PC-3 (cell line): ENCODE measurements around the gene APOF. TPM values are rescaled to one million over a fixed set of nuclear protein-coding genes. Genes with fewer than 3 reads are reported as not detected.
A peak's percentile ranks its signal among the peaks of the same experiment; 100 is the strongest.

ENCODE experiments used
- ATAC-seq: fragments of 200-7000 bp; cut with Tn5 transposase; 2 replicates; pipeline ENCODE4 v1.9.1; 2020; ENCODE audit warnings: mild to moderate bottlenecking, moderate library complexity
- BruUV-seq: library from RNA; stranded (reverse); fragments of 400-500 nt; replicated peaks from 2 replicates; lab custom pipeline; 2021; lab: Mats Ljungman, UMichigan
- CTCF ChIA-PET: fragments of 300-600 bp; sonication (Branson Sonifier 250); formaldehyde crosslinking; loops from one replicate; lab custom pipeline; 2022; ENCODE audit warnings: antibody characterized with exemption; lab: Charles Lee
- POLR2A ChIA-PET: fragments of 300-600 bp; sonication (Branson Sonifier 250); formaldehyde crosslinking; loops from one replicate; lab custom pipeline; 2022; ENCODE audit warnings: antibody characterized with exemption; ENCODE audit not compliant: unreplicated experiment; lab: Charles Lee
- DNase-seq: peaks from one replicate; pipeline ENCODE4 v3.0.0-alpha.2; 2015
- H2AFZ ChIP-seq: fragments of 300-600 bp; sonication (generic); 2 replicates; pipeline ENCODE4 v1.6.0; 2016; ENCODE audit warnings: antibody characterized with exemption, low read length
- H3F3A ChIP-seq: fragments of 300-600 bp; sonication (generic); one replicate; pipeline ENCODE4 v1.6.0; 2017; ENCODE audit warnings: antibody characterized with exemption, low read length, control low read depth, mild to moderate bottlenecking; ENCODE audit not compliant: unreplicated experiment
- H3K27ac ChIP-seq: fragments of 300-600 bp; sonication (generic); 2 replicates; pipeline ENCODE4 v1.5.1; 2016; ENCODE audit warnings: mild to moderate bottlenecking, low read length
- H3K27me3 ChIP-seq: fragments of 300-600 bp; sonication (generic); 2 replicates; pipeline ENCODE4 v1.6.1; 2016; ENCODE audit warnings: low read length, mixed read lengths
- H3K36me3 ChIP-seq: fragments of 300-600 bp; sonication (generic); 2 replicates; pipeline ENCODE4 v1.6.1; 2016; ENCODE audit warnings: low read depth, mixed run types, low read length, mixed read lengths
- H3K4me1 ChIP-seq: fragments of 300-600 bp; sonication (generic); 2 replicates; pipeline ENCODE4 v1.5.1; 2016; ENCODE audit warnings: low read length; ENCODE audit not compliant: insufficient read depth
- H3K4me2 ChIP-seq: fragments of 300-600 bp; sonication (generic); 2 replicates; pipeline ENCODE4 v1.6.0; 2016; ENCODE audit warnings: low read length
- H3K4me3 ChIP-seq: fragments of 300-600 bp; sonication (generic); 2 replicates; pipeline ENCODE4 v1.5.1; 2016; ENCODE audit warnings: mild to moderate bottlenecking, low read length, mixed read lengths
- H3K79me2 ChIP-seq: fragments of 300-600 bp; sonication (generic); 2 replicates; pipeline ENCODE4 v1.6.1; 2017; ENCODE audit warnings: low read length, mixed read lengths
- H3K9ac ChIP-seq: fragments of 300-600 bp; sonication (generic); 2 replicates; pipeline ENCODE4 v1.6.0; 2016; ENCODE audit warnings: mild to moderate bottlenecking, low read length
- H3K9me2 ChIP-seq: fragments of 300-600 bp; sonication (generic); replicated peaks from 2 replicates; pipeline ENCODE4 v1.6.1; 2016; ENCODE audit warnings: mixed run types, low read length, mixed read lengths
- H3K9me3 ChIP-seq: fragments of 300-600 bp; sonication (generic); 2 replicates; pipeline ENCODE4 v1.6.1; 2016; ENCODE audit warnings: low read length, mixed read lengths
- H4K20me1 ChIP-seq: fragments of 300-600 bp; sonication (generic); 2 replicates; pipeline ENCODE4 v1.6.1; 2016; ENCODE audit warnings: low read length, mixed read lengths
- EZH2 ChIP-seq: fragments of 300-600 bp; sonication (generic); IDR thresholded peaks from one replicate; pipeline ENCODE4 v1.6.1; 2017; ENCODE audit warnings: antibody characterized with exemption, mild to moderate bottlenecking, low read length; ENCODE audit not compliant: unreplicated experiment
- EZH2phosphoT487 ChIP-seq: fragments of 300-600 bp; sonication (generic); IDR thresholded peaks from 2 replicates; pipeline ENCODE4 v1.6.1; 2018; ENCODE audit warnings: mild to moderate bottlenecking, antibody characterized with exemption, low read length, borderline replicate concordance
- intact Hi-C: fragments of 100-400 bp; cut with micrococcal nuclease; formaldehyde crosslinking; loops from 2 replicates; pipeline ENCODE4 v1.9.0; 2023
- total RNA-seq: library from RNA; depleted of rRNA; stranded (reverse); fragments of >200 nt; gene quantifications from 2 replicates; pipeline ENCODE4 v1.2.3, GENCODE V29; 2014
- TF ChIP-seq, protein P1 (sequence below): fragments of 300-600 bp; sonication (generic); conservative IDR thresholded peaks from 2 replicates; pipeline ENCODE4 v1.5.1; 2017; ENCODE audit warnings: antibody characterized with exemption, low read depth, mild to moderate bottlenecking, low read length

Gene APOF
- total RNA-seq, 1 experiment from 2014 or later, result not detected

DNA sequence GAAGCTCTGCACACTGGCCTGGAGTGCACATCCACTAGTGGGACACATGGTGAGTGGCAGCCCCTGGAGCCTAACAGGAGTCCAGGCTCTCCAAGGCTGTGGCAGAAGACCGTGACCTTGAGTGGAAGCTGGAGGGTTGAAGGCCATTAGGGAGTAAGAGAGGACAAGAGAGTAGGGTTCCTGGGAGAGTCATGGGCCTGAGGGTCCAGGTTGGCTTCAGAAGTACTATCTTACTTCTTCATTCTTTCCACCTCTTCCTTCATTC is 23.6 kb downstream of the APOF start:
- H3K27ac ChIP-seq, result peak overlapping the region; percentile 81
- no TSS peak for BruUV-seq
- no peaks in the 10 kb centered on the region for H3K9me3 ChIP-seq
- H3K27me3 ChIP-seq, result no peaks in the 10 kb centered on the region
- DNase-seq (no peak), ATAC-seq (no peak)
- no peaks in the 10 kb centered on the region for H3F3A ChIP-seq
- H3K4me1 ChIP-seq, result peaks cover 28% of the 10 kb centered on the region
- ChIA-PET POLR2A (interaction anchor here (0.9 kb wide), 1 partner anchor 21 kb away, joined by 3 read pairs; the partner anchor contains the start of gene STAT2), CTCF (no interaction called here)
- no peaks in the 10 kb centered on the region for H4K20me1 ChIP-seq
- TF ChIP-seq EZH2 (no peak), EZH2phosphoT487 (no peak)
- TF ChIP-seq, protein P1, sequence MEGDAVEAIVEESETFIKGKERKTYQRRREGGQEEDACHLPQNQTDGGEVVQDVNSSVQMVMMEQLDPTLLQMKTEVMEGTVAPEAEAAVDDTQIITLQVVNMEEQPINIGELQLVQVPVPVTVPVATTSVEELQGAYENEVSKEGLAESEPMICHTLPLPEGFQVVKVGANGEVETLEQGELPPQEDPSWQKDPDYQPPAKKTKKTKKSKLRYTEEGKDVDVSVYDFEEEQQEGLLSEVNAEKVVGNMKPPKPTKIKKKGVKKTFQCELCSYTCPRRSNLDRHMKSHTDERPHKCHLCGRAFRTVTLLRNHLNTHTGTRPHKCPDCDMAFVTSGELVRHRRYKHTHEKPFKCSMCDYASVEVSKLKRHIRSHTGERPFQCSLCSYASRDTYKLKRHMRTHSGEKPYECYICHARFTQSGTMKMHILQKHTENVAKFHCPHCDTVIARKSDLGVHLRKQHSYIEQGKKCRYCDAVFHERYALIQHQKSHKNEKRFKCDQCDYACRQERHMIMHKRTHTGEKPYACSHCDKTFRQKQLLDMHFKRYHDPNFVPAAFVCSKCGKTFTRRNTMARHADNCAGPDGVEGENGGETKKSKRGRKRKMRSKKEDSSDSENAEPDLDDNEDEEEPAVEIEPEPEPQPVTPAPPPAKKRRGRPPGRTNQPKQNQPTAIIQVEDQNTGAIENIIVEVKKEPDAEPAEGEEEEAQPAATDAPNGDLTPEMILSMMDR, result no peak
- peak overlapping the region; percentile 17 for H3K9ac ChIP-seq
- peak overlapping the region; percentile 32 for H2AFZ ChIP-seq
- peak overlapping the region; percentile 17; the same call in 1 of the 2 replicates for H3K4me3 ChIP-seq
- H3K79me2 ChIP-seq, result no peaks in the 10 kb centered on the region
- peak overlapping the region; percentile 62 for H3K4me2 ChIP-seq
- H3K9me2 ChIP-seq, result no peaks in the 10 kb centered on the region
- peaks cover 6% of the 10 kb centered on the region; the same call in 1 of the 2 replicates for H3K36me3 ChIP-seq
- intact Hi-C loops, result no loop called here

DNA sequence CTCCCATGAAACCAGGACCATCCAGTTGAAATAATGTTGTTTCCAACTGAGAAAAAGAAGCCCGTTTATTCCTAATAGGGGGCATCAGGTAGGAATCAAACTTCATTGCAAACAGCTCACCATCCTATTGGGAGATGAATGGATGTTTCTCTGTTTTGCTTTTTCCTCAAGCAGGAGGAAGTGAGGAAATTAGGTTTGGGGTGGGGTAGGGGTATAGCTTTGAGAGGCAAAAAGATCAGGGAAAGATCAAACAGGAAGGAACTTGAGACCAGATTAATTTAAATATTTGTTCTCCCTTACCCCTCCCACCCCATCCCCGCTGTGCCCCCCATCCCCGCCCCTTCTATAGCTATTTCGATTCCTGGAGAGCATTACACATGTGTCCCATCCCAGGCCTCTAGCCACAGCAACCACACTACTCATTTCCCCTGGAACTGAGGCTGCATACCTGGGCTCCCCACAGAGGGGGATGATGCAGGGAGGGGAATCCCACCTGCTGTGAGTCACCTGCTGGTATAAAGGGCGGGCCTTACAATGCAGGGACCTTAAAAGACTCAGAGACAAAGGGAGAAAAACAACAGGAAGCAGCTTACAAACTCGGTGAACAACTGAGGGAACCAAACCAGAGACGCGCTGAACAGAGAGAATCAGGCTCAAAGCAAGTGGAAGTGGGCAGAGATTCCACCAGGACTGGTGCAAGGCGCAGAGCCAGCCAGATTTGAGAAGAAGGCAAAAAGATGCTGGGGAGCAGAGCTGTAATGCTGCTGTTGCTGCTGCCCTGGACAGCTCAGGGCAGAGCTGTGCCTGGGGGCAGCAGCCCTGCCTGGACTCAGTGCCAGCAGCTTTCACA is 24.1 kb downstream of the APOF start, which contains the start of gene IL23A:
Gene IL23A, plus strand, starts transcription at position 577 of the 850 bp plus-strand sequence. Its CDS starts 161 bp downstream, at position 738.
- peak; percentile 88 for DNase-seq
- intact Hi-C loops, result no loop called here
- peak; percentile 27 for ATAC-seq
- peak within 1 kb of the TSS; percentile 17 for H3K9ac ChIP-seq
- H3K9me3 ChIP-seq, result no peaks in the 10 kb centered on the region
- CTCF ChIA-PET, result interaction anchor here (0.5 kb wide), 1 partner anchor 118 kb away, joined by 3 read pairs; no protein-coding TSS in a partner anchor
- no peak for TF ChIP-seq EZH2
- no peak for TF ChIP-seq EZH2phosphoT487
- TF ChIP-seq, protein P1, result no peak
- no peaks in the 10 kb centered on the region for H4K20me1 ChIP-seq
- no peaks in the 10 kb centered on the region for H3K79me2 ChIP-seq
- no TSS peak for BruUV-seq
- no peaks in the 10 kb centered on the region for H3K9me2 ChIP-seq
- H3K4me3 ChIP-seq, result peak within 1 kb of the TSS; percentile 17; the same call in 1 of the 2 replicates
- H3K27me3 ChIP-seq, result no peaks in the 10 kb centered on the region
- H3K4me1 ChIP-seq, result peaks cover 30% of the 10 kb centered on the region
- POLR2A ChIA-PET, result interaction anchor here (0.9 kb wide), 1 partner anchor 22 kb away, joined by 3 read pairs; the partner anchor contains the start of gene STAT2
- H3F3A ChIP-seq, result no peaks in the 10 kb centered on the region
- H3K36me3 ChIP-seq, result peaks cover 6% of the 10 kb centered on the region; the same call in 1 of the 2 replicates
- H3K27ac ChIP-seq, result peak within 1 kb of the TSS; percentile 81
- H2AFZ ChIP-seq, result peak within 1 kb of the TSS; percentile 32
- peak within 1 kb of the TSS; percentile 62 for H3K4me2 ChIP-seq

DNA sequence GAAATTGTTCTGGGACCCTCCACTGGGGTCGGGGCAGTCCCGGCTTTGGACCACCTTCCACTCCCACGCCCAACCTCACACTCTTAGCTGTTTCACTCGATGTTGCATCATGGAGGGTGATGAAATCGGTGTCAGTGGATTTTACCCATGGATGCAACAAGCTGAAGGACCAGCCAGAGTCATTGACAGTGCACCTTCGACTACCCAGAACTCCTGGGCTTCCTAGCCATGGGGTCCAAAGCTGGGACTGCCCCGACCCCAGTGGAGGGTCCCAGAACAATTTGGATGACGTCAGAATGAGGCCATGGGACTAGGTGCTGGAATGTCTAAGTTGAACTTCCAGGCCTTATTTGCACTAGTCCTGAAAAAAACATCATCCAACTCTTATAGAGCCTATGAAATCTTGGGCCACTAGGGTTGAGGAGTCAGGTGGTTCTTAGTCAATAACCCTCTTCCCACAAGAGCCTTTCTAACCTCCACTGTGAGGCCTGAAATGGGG is 24.9 kb downstream of the APOF start:
- TF ChIP-seq, protein P1, result no peak
- TF ChIP-seq EZH2 (no peak), EZH2phosphoT487 (no peak)

More for the DNA sequence above, 24.9 kb downstream of the APOF start:
- Histone ChIP-seq H4K20me1 (no peaks in the 10 kb centered on the region), H3K4me1 (peaks cover 37% of the 10 kb centered on the region), H3K27ac (peak overlapping the region; percentile 65), H3K9ac (no peak overlapping the region), H3K4me3 (no peak overlapping the region), H3K79me2 (no peaks in the 10 kb centered on the region), H3K9me3 (no peaks in the 10 kb centered on the region), H3K36me3 (no peaks in the 10 kb centered on the region), H3K4me2 (0 out of 2 replicates have a peak overlapping the region, but pooled peaks have one; percentile 39), H3K27me3 (no peaks in the 10 kb centered on the region), H3F3A (no peaks in the 10 kb centered on the region), H2AFZ (no peak overlapping the region), H3K9me2 (no peaks in the 10 kb centered on the region)
- DNase-seq (no peak), ATAC-seq (no peak)
- BruUV-seq, result no TSS peak
- ChIA-PET CTCF (no interaction called here), POLR2A (no interaction called here)
- intact Hi-C loops, result no loop called here
